Spleen (tissue), 7 donors: ENCODE measurements around the gene SSU72.

Experiments
- CTCF ChIP-seq, 11 experiments: fragments of 200-600 bp in 7 of 11; fragments of 450-650 bp in 4 of 11; sonication (generic) in 4 of 11; IDR thresholded peaks in 8 of 11; conservative IDR thresholded peaks in 3 of 11; 1 replicate in 7 of 11; 2 replicates in 4 of 11; pipeline versions ENCODE4 v1.4.0 to v1.8.0; 2016 to 2021; ENCODE audit warnings: antibody characterized with exemption in 11 of 11, inconsistent platforms in 4 of 11, mild to moderate bottlenecking in 1 of 11
- POLR2A ChIP-seq, 3 donors: fragments of 450-650 bp; IDR thresholded peaks; one replicate each; pipeline ENCODE4 v1.5.1; 2017; ENCODE audit warnings: antibody characterized with exemption in 3 of 3, mild to moderate bottlenecking in 1 of 3
- donor health status: DM: no; HTN: no; CAD: no; lungs with moderate emphysema.
- donor health status: DM: no; HTN: no; CAD: no.
- donor health status: DM: no; HTN: no; CAD: no.

DNA sequence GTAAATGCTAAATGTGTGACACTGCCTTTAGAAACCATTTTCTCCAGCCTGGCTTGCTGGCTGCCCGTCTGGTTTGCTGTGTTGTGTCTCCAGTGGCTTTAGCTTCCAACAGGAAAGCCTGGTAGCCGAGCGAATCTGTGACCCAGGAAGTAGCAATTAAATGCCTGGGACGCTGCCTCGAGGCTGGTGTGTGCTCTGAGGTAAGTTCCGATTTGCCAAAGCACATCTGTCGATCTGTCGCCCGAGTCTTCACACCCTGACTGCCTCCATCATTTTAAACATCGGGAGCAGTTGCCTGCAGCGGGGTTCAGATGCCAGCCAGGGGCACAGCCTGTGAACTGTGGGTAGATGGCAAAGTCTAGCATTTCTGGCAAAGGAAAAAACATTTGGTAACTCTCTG, 42.9 kb upstream of the SSU72 start:
- TF ChIP-seq CTCF (IDR thresholded peaks at IDR 0.05 in 8 of 11, conservative IDR thresholded peaks at IDR 0.05 in 3 of 11) (no peak), POLR2A (IDR thresholded peaks at IDR 0.05) (no peak)
